IPS DF 19.7 (cell line): ENCODE data around the gene MCM3.

Experiments
- DNase-seq: peaks from one replicate; pipeline ENCODE4 v3.0.0-alpha.2; 2013; ENCODE audit warnings: low read depth, low spot score

MCM3 gene

GRCh38 chr6:52284460-52285176 is at the start of gene MCM3:
TSS of gene MCM3 (minus strand) at chr6:52284742. CDS start at chr6:52284674, 68 bp downstream.
- peak; percentile 99 for DNase-seq

DNA sequence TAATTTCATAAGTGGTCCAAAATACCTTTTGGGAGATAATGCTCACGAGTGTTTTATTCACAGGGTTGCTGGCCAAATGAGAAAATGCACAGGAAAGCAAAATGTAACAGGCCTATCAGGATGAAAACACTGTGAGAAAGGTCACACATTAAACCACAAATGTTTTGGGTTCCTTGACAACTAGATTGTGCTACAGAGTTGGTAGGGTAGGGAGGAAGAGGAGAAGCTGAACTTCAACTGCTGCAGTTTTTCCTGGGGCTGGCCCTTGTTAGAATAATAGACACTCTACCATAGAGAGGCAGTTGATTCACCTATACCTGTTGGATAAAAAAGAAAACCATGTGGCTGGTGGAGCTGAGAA is 49.3 kb upstream of the MCM3 start:
- DNase-seq, result no peak

DNA sequence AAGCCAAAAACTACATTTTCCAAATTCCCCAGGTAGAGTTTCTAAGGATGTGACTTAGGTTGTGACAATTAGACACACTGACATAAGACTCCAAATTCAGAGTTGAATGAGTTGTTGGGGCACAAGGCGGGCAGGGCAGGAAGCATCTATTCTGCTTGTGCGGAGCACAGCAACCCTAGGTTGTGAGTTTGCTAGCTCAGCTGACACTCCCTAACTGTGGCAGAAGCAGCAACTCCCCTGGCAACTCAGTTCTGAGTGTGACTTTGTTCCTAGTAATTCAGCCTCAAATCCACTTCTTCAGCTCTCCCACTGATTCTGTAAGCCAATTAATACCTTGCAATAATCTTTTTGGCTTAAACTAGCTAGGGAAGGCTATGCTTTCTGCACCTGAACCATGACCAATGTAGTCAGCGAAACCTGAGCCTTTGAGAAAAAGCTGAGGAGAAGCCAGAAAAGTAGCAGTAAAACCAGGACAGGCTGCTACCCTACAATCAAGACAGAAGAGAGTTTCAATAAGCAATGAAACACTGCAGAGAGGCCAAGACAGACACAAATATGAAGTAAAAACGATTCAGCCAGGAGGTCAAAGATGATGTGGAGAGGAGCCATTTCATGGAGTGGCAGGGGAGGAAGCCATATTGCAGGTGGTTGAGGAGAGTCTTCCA is 47.4 kb upstream of the MCM3 start:
- DNase-seq, result no peak

DNA sequence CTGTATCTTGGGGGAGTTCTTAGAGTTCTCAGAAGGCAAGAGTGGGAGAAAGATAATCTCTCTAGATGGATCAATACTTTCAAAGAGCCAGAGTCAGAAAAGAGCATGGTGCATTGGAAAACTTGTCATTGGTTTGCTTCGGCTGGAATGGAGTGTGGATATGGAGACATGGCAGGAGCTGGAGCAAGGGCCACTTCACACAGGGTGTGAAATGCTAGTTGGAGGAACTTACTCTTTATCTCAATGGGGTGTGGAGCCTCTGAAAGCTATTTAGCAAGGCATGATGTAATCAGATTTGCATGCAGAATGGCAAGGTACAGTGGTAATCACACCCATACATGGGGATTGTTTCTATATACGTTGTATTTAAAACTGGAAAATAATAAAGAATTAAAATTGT is 45.9 kb upstream of the MCM3 start:
- DNase-seq, result no peak

DNA sequence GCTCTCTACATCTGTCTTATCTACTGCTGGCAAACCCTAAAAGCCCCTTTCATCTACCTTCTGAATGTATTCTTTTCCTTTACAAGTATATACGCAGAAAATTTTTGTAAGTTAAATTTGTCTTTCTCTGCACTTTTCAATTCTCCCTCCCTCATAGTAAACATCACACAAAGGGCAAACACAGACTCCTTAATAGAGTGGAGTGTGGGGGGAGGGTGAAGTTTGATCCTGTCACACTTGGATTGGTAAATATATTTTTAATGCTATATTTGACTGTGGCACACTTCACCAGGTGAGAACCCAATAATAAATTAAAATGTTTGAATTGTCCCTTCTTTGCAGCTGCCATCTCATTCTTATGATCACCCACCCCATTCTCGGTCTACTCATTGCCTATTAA is 44.2 kb upstream of the MCM3 start:
- no peak for DNase-seq

DNA sequence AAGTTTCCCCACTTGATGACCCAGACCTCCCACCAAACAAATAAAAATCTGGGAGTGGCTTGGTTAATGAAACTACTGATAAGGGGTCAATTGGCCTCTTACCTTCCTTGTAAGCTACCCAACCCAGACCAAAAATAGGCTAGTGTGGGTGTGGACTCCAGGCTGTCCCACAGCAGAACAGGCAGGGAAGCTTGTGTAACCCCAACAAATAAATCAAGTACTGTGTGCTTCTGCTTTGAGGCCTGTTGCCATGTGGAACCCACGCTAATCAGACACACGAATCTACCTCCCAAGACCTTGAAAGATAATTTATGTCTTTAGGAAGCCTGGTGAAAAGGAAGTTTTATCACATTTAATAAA is 43.7 kb upstream of the MCM3 start:
- DNase-seq, result no peak

- DNase-seq, result no peak
Measured at GRCh38 chr6:52326540-52327364, 42.2 kb upstream of the MCM3 start.

- peak; percentile 90 for DNase-seq
Measured at GRCh38 chr6:52325695-52326471, 41.3 kb upstream of the MCM3 start.

GRCh38 chr6:52324189-52324588 is 39.6 kb upstream of the MCM3 start:
- DNase-seq, result no peak

DNA sequence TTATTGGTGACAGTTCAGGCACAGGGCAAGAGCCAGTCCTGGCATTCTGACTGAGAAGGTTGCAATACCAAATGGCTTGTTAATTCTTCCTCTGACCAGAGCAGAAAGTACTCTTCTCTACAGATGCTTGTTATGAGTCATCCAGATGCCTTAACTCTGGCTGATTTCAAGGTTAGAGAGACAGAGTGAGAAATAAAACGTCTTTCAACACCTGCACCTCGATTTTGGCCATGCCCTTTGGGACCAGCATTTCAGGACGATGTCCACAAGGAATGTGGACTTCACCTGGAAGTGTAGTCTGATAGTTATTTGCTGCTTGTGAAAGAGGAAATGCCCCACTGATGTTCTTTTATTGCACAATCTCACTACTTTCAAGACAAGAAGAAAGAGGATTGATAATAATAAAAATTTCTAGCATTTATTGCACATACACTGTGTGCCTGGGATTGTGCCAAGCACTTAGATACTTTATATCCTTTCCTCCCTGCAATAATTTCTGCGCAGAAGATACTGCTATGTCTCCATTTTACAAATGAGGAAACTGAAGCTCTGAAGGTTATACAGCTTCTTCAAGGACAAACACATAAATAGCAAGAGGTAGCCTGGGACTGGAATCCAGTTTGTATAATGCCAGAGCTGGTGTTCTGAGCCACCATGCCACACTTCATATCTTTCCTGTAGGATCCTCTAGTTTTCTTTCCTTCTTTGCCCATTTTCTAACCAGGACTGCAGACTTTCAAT is 33.5 kb upstream of the MCM3 start:
- no peak for DNase-seq

GRCh38 chr6:52317211-52317610 is 32.7 kb upstream of the MCM3 start:
- no peak for DNase-seq

DNA sequence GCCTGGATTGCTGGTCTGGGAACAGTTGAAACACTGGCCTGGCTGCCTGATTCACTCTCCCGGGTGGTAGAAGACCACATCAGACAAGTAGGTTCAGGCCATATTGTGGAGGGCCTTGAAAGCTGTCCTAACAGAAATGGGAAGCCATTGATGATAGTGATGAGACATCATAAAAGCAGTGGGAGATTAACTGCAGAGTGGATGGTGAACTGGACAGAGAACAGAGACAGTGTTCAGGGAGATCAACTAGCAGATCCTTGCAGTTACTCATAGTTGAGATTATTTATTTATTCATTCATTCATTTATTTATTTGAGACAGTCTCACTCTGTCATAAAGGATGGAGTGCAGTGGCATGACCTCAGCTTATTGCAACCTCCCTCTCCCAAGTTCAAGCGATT is 30.2 kb upstream of the MCM3 start:
- DNase-seq, result no peak

- DNase-seq, result no peak
Measured at GRCh38 chr6:52312461-52312860, 27.9 kb upstream of the MCM3 start.

- DNase-seq, result no peak
Measured at GRCh38 chr6:52310932-52311331, 26.4 kb upstream of the MCM3 start.

DNA sequence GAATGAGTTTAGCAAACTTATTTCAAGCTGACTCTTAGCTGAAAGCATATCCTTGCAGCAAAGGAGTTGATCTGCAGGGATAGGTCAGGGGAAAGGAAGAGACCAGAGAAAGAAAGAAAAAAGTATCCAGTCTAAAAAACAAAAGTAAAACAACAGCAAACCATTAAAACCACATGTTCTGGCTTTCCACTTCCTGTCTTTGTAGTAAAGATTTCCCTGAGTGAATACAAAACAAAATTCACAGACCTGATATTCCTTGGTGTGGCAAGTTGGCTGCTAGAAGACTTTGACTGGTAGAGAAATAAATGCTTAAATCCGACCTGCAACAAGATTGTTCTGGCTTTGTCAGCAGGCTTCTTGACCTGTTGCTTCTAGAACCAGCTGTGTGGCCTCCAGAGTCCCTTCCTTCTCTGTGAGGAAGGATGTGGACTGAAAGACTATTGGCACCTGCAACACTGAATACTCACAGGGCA is 23.4 kb upstream of the MCM3 start:
- no peak for DNase-seq

DNA sequence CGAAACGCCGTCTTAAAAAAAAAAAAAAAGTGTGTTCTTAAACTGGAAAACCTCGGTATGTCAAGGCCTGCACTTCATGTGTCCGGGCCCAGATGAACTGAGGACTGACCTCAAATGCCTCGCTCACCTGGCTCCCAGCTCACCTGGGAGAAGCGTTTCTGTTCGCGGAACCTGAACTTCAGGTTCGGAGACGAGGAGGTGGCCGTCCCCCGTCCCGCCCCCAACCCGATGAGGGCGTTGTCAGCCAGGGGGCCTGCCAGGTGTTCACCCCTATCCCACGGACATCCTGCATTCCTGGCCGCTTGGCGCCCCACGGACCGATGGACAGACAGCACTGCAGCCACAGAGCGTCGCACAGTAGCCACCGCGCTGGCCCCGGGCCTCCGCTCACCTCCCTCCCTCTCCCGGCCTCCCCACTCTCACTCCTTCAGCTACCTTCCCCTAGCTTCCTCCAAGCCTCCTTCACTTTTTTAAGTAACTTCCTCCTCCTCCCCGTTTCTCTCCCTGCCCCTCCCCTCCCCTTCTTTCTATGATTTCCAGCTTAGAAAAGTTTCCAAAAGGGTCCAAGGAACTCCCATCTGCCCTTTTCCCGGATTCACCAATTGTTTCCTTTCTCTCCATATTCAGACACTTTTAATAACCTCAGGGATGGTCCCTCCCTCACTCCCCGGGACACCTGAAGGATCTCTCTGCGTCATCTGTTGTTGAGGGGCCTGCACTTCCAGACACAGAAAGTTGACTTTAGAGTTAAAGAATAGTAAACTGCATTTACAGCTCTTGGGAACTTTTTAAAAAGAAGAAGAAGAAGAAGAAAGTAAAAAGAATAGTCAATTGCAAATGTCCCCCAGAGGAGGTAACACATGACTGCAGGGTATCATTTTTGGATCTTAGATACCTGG is 22.7 kb upstream of the MCM3 start:
- DNase-seq, result no peak

- no peak for DNase-seq
Measured at GRCh38 chr6:52305948-52306767, 21.6 kb upstream of the MCM3 start.

DNA sequence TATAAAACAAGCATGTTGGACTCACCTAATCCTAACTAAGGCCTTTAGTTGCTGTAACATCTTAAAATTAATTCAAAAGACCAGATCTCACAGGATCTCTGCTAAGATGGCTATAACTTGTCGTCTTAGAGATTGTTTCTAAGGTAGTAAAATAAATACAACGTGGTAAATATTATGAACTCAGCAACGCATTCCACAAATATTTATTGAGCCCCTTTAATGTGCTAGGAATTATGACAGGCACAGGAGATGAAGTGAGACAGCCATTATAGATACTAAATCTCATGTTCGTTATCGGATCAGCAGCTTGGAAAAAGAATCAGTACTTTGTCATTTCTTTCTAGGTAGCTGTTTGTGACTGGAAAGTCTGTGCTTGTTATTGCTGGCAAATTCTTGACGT is 20.9 kb upstream of the MCM3 start:
- DNase-seq, result no peak

- DNase-seq, result no peak
Measured at GRCh38 chr6:52304983-52305390, 20.4 kb upstream of the MCM3 start.
